ENCODE results near the gene AJM1. TPM values are rescaled to one million over a fixed set of nuclear protein-coding genes. Genes with fewer than 3 reads are reported as not detected.

Gene AJM1
- total RNA-seq, 4 donors from 2014 or later: 2.0 to 3.9 (median 3.7) TPM

DNA sequence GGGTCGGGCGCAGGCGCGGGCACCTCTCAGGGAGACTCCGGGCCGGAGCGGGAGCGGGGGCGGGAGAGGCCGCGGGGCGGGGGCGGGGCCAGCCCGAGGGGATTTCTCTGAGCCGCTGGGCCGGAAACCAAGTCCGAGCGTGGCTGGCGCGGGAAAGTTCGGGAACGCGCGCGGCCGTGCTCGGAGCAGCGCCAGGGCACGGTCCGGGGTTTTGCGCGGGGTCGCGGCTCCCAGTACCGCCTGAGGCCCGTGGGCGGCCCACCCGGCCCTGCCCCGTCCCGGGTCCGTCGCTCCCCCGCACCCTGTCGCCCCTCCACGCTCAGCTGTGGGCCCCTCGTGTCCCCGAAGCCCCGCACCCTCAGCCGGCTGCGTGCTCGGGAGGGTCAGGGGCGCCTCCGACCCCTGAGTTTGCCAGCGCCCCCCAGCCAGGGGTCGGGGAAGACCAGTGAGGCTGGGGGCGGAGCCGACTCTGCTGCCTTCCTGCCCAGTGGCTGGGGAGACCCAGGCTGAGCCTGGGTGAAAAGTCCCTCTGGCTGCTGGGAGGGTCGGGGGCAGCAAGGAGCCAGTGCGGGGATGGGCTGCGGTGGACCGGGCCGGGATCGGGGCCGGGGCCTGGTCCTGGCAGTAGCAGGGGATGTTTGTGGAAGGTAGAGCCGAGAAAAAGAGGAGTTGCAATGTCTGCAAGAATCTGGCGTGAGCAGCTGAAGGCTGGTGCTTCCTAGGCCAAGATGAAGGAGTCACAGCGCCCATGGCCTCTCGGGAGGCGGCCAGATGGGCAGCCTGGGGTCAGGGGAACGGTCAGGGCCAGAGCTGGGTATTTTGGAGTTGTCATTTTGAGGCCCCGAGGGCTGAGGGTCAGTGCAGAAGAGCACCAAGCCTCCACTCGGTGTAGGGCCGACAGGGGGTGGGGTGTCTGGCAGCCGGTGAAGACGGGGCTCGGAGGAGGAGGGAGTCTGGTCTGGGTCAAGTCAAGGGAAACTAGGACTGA lies 44.6 kb downstream of the AJM1 start:
- peak overlapping the region; percentile 62 to 90 (median 86) for H3K27ac ChIP-seq
- WGBS, 2 donors: 1 to 3% methylated on average over 18 to 24 of the region's 76 CpGs
- DNase-seq (ENCODE audit: low spot score in 2 of 2): no peak
- peak overlapping the region; percentile 74 to 99 (median 82) for H3K4me3 ChIP-seq
- TF ChIP-seq CTCF (IDR thresholded peaks at IDR 0.05) (no peak), POLR2A (IDR thresholded peaks at IDR 0.05) (no peak), EP300 (IDR thresholded peaks at IDR 0.05) (no peak)
- H3K27me3 ChIP-seq: no peaks in the 10 kb centered on the region
- no peaks in the 10 kb centered on the region for H3K9me3 ChIP-seq
- H3K36me3 ChIP-seq: peaks cover 0 to 18% (median 0%) of the 10 kb centered on the region in 3 donors
- peaks cover 0 to 32% (median 23%) of the 10 kb centered on the region in 4 donors for H3K4me1 ChIP-seq

DNA sequence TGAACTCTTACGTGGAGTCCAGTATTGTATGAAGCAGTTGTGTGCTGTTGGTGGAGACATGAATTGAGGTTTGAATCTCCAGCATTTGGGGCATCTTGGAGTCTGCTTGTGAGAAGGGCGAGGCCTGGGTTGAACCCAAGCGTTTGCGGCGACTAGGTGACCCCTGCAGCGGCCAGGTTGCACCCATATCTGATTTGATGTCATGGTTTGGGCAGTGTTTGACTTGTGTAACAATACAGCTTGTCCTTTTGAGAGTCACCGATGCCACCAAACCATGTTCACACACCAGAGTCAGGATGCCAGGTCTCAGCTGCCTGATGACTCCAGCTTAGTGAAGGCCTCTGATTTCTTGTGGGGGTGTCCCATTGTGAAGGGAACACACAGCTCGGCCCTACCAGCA lies 46.2 kb downstream of the AJM1 start:
- Histone ChIP-seq H3K36me3 (peaks cover 0 to 18% (median 0%) of the 10 kb centered on the region in 3 donors), H3K4me1 (peaks cover 0 to 25% (median 17%) of the 10 kb centered on the region in 4 donors), H3K27ac (no peak overlapping the region), H3K9me3 (no peaks in the 10 kb centered on the region), H3K4me3 (no peak overlapping the region), H3K27me3 (no peaks in the 10 kb centered on the region)
- DNase-seq (ENCODE audit: low spot score in 2 of 2): no peak
- 82 to 89% methylated on average over 8 of the region's 8 CpGs for WGBS, 2 donors
- TF ChIP-seq EP300 (IDR thresholded peaks at IDR 0.05) (no peak), CTCF (IDR thresholded peaks at IDR 0.05) (no peak), POLR2A (IDR thresholded peaks at IDR 0.05) (no peak)

GRCh38 chr9:136889858-136890257 lies 47.6 kb downstream of the AJM1 start:
- TF ChIP-seq EP300 (IDR thresholded peaks at IDR 0.05) (no peak), POLR2A (IDR thresholded peaks at IDR 0.05) (no peak), CTCF (IDR thresholded peaks at IDR 0.05) (no peak)
- no peaks in the 10 kb centered on the region for H3K9me3 ChIP-seq
- 92 to 93% methylated on average over 42 of the region's 42 CpGs for WGBS, 2 donors
- no peak overlapping the region for H3K4me3 ChIP-seq
- peaks cover 0 to 25% (median 17%) of the 10 kb centered on the region in 4 donors for H3K4me1 ChIP-seq
- peaks cover 0 to 25% (median 0%) of the 10 kb centered on the region in 3 donors for H3K36me3 ChIP-seq
- no peak for DNase-seq (ENCODE audit: low spot score in 2 of 2)
- H3K27ac ChIP-seq: no peak overlapping the region
- H3K27me3 ChIP-seq: no peaks in the 10 kb centered on the region

GRCh38 chr9:136890661-136891060 lies 48.4 kb downstream of the AJM1 start:
- TF ChIP-seq POLR2A (IDR thresholded peaks at IDR 0.05) (no peak), EP300 (IDR thresholded peaks at IDR 0.05) (no peak), CTCF (IDR thresholded peaks at IDR 0.05) (no peak)
- 81 to 85% methylated on average over 13 of the region's 13 CpGs for WGBS, 2 donors

More at GRCh38 chr9:136890661-136891060, 48.4 kb downstream of the AJM1 start:
- Histone ChIP-seq H3K36me3 (peaks cover 0 to 30% (median 0%) of the 10 kb centered on the region in 3 donors), H3K9me3 (no peaks in the 10 kb centered on the region), H3K4me3 (no peak overlapping the region), H3K27me3 (no peaks in the 10 kb centered on the region), H3K4me1 (peaks cover 0 to 20% (median 14%) of the 10 kb centered on the region in 4 donors), H3K27ac (no peak overlapping the region)
- no peak for DNase-seq (ENCODE audit: low spot score in 2 of 2)

Small RNAs within 50 kb of the gene (small RNA-seq; reads per million reads assigned to genes)
- gene AL355987.2 (not detected), gene MIR4292 (not detected), gene MIR4479 (not detected)

Other genes with a start within 250 kb of the AJM1 start
- gene EGFL7, start 179.6 kb upstream of the AJM1 start, total RNA-seq: 100 to 1,000 TPM in 3 of 4 donors, 10 to 100 TPM in 1; 95.2 to 229 (median 179) TPM
- 100 to 1,000 TPM in 3 of 4 donors, 10 to 100 TPM in 1; 79.6 to 292 (median 151) TPM for gene AGPAT2, start 155.0 kb upstream of the AJM1 start, total RNA-seq
- gene DIPK1B, start 129.9 kb upstream of the AJM1 start, total RNA-seq: 10 to 100 TPM in 2 of 4 donors, 1 to 10 TPM in 2; 5.4 to 37.9 (median 15.8) TPM
- 10 to 100 TPM in 2 of 4 donors, 1 to 10 TPM in 2; 7.6 to 47.5 (median 17.4) TPM for gene LCN10, start 99.5 kb upstream of the AJM1 start, total RNA-seq
- 10 to 100 TPM; 14.2 to 70.0 (median 42.9) TPM for gene LCN6, start 94.0 kb upstream of the AJM1 start, total RNA-seq
- gene LCN8, start 84.2 kb upstream of the AJM1 start, total RNA-seq: under 1 TPM in 1 of 4 donors, not detected in 3; 0.39 TPM
- not detected for gene LCN15, start 78.0 kb upstream of the AJM1 start, total RNA-seq
- gene TMEM141, start 51.1 kb upstream of the AJM1 start, total RNA-seq: 10 to 100 TPM; 60.7 to 70.8 (median 66.9) TPM
- 1 to 10 TPM; 1.5 to 5.1 (median 4.1) TPM for gene CCDC183, start 46.1 kb upstream of the AJM1 start, total RNA-seq
- 10 to 100 TPM; 63.0 to 74.5 (median 71.3) TPM for gene RABL6, start 34.5 kb upstream of the AJM1 start, total RNA-seq
- gene PHPT1, start 6.9 kb downstream of the AJM1 start, total RNA-seq: 10 to 100 TPM; 42.6 to 71.0 (median 66.7) TPM
- 1 to 10 TPM; 1.5 to 8.1 (median 4.4) TPM for gene MAMDC4, start 9.9 kb downstream of the AJM1 start, total RNA-seq
- gene EDF1, start 23.8 kb downstream of the AJM1 start, total RNA-seq: 100 to 1,000 TPM; 251 to 337 (median 266) TPM
- 10 to 100 TPM in 3 of 4 donors, 1 to 10 TPM in 1; 5.0 to 10.8 (median 10.6) TPM for gene TRAF2, start 44.0 kb downstream of the AJM1 start, total RNA-seq
- gene FBXW5, start 102.3 kb downstream of the AJM1 start, total RNA-seq: 100 to 1,000 TPM; 138 to 227 (median 193) TPM
- 1 to 10 TPM in 2 of 4 donors, not detected in 2; 3.3 to 5.1 TPM for gene C8G, start 102.8 kb downstream of the AJM1 start, total RNA-seq
- gene LCN12, start 109.8 kb downstream of the AJM1 start, total RNA-seq: 10 to 100 TPM in 2 of 4 donors, 1 to 10 TPM in 2; 2.4 to 16.8 (median 7.8) TPM
- gene PTGDS, start 135.0 kb downstream of the AJM1 start, total RNA-seq: 1,000 to 10,000 TPM; 1,059 to 8,972 (median 6,550) TPM
- gene LCNL1, start 140.5 kb downstream of the AJM1 start, total RNA-seq: 10 to 100 TPM; 14.7 to 86.3 (median 64.3) TPM
- gene PAXX, start 149.9 kb downstream of the AJM1 start, total RNA-seq: 100 to 1,000 TPM in 1 of 4 donors, 10 to 100 TPM in 3; 65.7 to 142 (median 68.9) TPM
- gene CLIC3, start 154.1 kb downstream of the AJM1 start, total RNA-seq: 100 to 1,000 TPM in 1 of 4 donors, 10 to 100 TPM in 2, 1 to 10 TPM in 1; 1.2 to 120 (median 38.0) TPM
- gene ABCA2, start 185.8 kb downstream of the AJM1 start, total RNA-seq: 100 to 1,000 TPM; 136 to 291 (median 196) TPM
- gene FUT7, start 189.6 kb downstream of the AJM1 start, total RNA-seq: under 1 TPM in 1 of 4 donors, not detected in 3; 0.60 TPM
- gene NPDC1, start 203.7 kb downstream of the AJM1 start, total RNA-seq: 100 to 1,000 TPM in 3 of 4 donors, 10 to 100 TPM in 1; 80.6 to 269 (median 182) TPM
- 10 to 100 TPM in 3 of 4 donors, 1 to 10 TPM in 1; 7.0 to 21.0 (median 18.1) TPM for gene ENTPD2, start 211.6 kb downstream of the AJM1 start, total RNA-seq
- gene SAPCD2, start 228.1 kb downstream of the AJM1 start, total RNA-seq: under 1 TPM in 2 of 4 donors, not detected in 2; 0.22 to 0.90 TPM
- 10 to 100 TPM in 2 of 4 donors, 1 to 10 TPM in 2; 8.1 to 20.7 (median 12.3) TPM for gene UAP1L1, start 235.0 kb downstream of the AJM1 start, total RNA-seq
- 10 to 100 TPM; 47.3 to 58.1 (median 52.1) TPM for gene MAN1B1, start 244.5 kb downstream of the AJM1 start, total RNA-seq